ENCODE measurements around the gene PSTPIP2.

DNA sequence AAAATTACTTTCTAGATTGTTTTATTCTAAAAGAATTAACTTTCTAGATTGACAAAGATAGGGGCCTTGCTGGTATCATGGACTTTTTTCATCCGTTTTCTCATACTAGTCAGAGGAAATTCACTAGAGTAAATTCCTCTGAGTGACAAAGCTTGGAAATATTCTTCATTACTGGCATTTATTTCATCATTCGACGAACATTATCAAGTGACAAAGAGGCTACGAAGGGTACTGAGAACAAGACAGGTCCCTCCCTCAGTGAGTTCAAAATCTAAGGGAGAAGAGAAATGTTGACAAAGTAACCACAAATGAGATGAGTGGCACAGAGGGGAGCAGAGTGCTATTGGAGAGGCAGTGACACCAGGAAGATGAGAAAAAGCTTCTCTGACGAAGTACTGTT is 109.2 kb downstream of the PSTPIP2 start:
- TF ChIP-seq, protein P1, sequence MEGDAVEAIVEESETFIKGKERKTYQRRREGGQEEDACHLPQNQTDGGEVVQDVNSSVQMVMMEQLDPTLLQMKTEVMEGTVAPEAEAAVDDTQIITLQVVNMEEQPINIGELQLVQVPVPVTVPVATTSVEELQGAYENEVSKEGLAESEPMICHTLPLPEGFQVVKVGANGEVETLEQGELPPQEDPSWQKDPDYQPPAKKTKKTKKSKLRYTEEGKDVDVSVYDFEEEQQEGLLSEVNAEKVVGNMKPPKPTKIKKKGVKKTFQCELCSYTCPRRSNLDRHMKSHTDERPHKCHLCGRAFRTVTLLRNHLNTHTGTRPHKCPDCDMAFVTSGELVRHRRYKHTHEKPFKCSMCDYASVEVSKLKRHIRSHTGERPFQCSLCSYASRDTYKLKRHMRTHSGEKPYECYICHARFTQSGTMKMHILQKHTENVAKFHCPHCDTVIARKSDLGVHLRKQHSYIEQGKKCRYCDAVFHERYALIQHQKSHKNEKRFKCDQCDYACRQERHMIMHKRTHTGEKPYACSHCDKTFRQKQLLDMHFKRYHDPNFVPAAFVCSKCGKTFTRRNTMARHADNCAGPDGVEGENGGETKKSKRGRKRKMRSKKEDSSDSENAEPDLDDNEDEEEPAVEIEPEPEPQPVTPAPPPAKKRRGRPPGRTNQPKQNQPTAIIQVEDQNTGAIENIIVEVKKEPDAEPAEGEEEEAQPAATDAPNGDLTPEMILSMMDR (IDR thresholded peaks at IDR 0.05 in 2 of 3, conservative IDR thresholded peaks at IDR 0.05 in 1 of 3; ENCODE audit: insufficient read depth in 2 of 3, low read depth in 1 of 3, low read length in 3 of 3), result no peak
- TF ChIP-seq HCFC1 (IDR thresholded peaks at IDR 0.05; ENCODE audit: low read depth, low read length) (no peak), MXI1 (IDR thresholded peaks at IDR 0.05; ENCODE audit: low read depth, low read length) (no peak), SIN3A (IDR thresholded peaks at IDR 0.05; ENCODE audit: borderline replicate concordance in 2 of 2, control insufficient read depth in 1 of 2, low read depth in 2 of 2, low read length in 2 of 2) (no peak), POLR2A (conservative IDR thresholded peaks at IDR 0.05) (no peak), ZNF699 (CRISPR knock-in tag; IDR thresholded peaks at IDR 0.05; ENCODE audit: insufficient replicate concordance) (no peak), EZH2 (IDR thresholded peaks at IDR 0.05; ENCODE audit: borderline replicate concordance, low read depth, low read length) (no peak), EHMT2 (IDR thresholded peaks at IDR 0.05) (no peak), ZNF253 (CRISPR knock-in tag; conservative IDR thresholded peaks at IDR 0.05) (no peak), ZFP1 (CRISPR knock-in tag; IDR thresholded peaks at IDR 0.05) (no peak), CEBPB (tag; IDR thresholded peaks at IDR 0.05) (no peak)
- TF ChIP-seq, protein P2, sequence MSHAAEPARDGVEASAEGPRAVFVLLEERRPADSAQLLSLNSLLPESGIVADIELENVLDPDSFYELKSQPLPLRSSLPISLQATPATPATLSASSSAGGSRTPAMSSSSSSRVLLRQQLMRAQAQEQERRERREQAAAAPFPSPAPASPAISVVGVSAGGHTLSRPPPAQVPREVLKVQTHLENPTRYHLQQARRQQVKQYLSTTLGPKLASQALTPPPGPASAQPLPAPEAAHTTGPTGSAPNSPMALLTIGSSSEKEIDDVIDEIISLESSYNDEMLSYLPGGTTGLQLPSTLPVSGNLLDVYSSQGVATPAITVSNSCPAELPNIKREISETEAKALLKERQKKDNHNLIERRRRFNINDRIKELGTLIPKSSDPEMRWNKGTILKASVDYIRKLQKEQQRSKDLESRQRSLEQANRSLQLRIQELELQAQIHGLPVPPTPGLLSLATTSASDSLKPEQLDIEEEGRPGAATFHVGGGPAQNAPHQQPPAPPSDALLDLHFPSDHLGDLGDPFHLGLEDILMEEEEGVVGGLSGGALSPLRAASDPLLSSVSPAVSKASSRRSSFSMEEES (CRISPR knock-in tag; IDR thresholded peaks at IDR 0.05), result no peak
